Mucosa of descending colon (tissue), 3 donors: ENCODE data around the gene DCX. TPM values are rescaled to one million over a fixed set of nuclear protein-coding genes. Genes with fewer than 3 reads are reported as not detected.

ENCODE experiments used
- ATAC-seq: fragments of 200-7000 bp; cut with Tn5 transposase; one replicate; pipeline ENCODE4 v1.9.1; 2020; ENCODE audit warnings: mild to moderate bottlenecking, moderate library complexity
- DNase-seq, 3 donors: peaks; one replicate each; pipeline ENCODE4 v3.0.0-alpha.2; 2020
- H3K36me3 ChIP-seq: fragments of 200-600 bp; one replicate; pipeline ENCODE4 v1.8.0; 2021; ENCODE audit warnings: low read depth, mild to moderate bottlenecking
- H3K4me1 ChIP-seq: fragments of 200-600 bp; one replicate; pipeline ENCODE4 v1.8.0; 2021; ENCODE audit warnings: low read depth, mild to moderate bottlenecking
- H3K4me3 ChIP-seq: fragments of 200-600 bp; one replicate; pipeline ENCODE4 v1.8.0; 2021; ENCODE audit warnings: mild to moderate bottlenecking
- H3K9me3 ChIP-seq: fragments of 200-600 bp; one replicate; pipeline ENCODE4 v1.8.0; 2021; ENCODE audit warnings: mild to moderate bottlenecking
- intact Hi-C, 2 donors: fragments of 100-400 bp; cut with DNase I in 1 of 2; cut with micrococcal nuclease in 1 of 2; formaldehyde crosslinking; loops; one replicate each; pipeline versions ENCODE4 v1.11.0 to v1.11.1; 2022; cut with DNase I, micrococcal nuclease
- total RNA-seq, 3 donors: library from RNA; stranded (reverse); fragmentation: NEBNext Ultra II Directional in 2 of 3; extraction: Animal tissue kit (Norgen Biotek cat#: 25700) in 2 of 3; gene quantifications; one replicate each; pipeline versions ENCODE4 v1.2.1 to v1.2.4, GENCODE V29; 2021 to 2023
- TF ChIP-seq, protein P1 (sequence below): fragments of 200-600 bp; IDR thresholded peaks from one replicate; pipeline ENCODE4 v1.8.0; 2022; ENCODE audit warnings: antibody characterized with exemption, mild to moderate bottlenecking
- donor health status: DM: no; HTN: no; CAD: no; lungs with moderate emphysema.
- donor health status: DM: no; HTN: no; CAD: no.
- donor health status: DM: no; HTN: yes; CAD: no.

The DCX gene
- total RNA-seq, 3 donors from 2014 or later, result 0.22 TPM; not detected in 2

DNA sequence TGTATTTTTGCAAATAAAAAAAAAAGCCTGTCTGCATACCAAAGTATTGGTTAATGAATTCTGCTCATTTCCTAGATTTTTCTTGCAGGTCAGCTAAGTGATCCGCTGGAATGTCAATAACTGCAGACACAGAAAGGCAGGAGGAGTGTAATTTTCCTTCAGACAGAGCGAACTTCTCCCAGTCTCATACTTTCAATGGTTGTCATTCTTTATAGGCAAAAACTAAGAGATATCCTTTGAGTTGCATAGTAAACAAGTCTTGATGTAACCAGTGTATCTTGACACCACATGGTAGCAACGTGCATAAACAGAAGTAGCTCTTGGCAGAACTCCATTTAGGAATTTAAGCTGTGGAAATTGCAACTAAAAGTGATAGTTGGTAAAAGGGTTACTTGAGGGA lies 149.9 kb downstream of the DCX start:
- H3K9me3 ChIP-seq, result no peaks in the 10 kb centered on the region
- ATAC-seq, result no peak
- no peaks in the 10 kb centered on the region for H3K36me3 ChIP-seq
- intact Hi-C loops, result loop anchor here in 1 of 2 donors (10.0 kb wide), 1 partner anchor 183 kb away; no protein-coding TSS in a partner anchor
- TF ChIP-seq, protein P1, sequence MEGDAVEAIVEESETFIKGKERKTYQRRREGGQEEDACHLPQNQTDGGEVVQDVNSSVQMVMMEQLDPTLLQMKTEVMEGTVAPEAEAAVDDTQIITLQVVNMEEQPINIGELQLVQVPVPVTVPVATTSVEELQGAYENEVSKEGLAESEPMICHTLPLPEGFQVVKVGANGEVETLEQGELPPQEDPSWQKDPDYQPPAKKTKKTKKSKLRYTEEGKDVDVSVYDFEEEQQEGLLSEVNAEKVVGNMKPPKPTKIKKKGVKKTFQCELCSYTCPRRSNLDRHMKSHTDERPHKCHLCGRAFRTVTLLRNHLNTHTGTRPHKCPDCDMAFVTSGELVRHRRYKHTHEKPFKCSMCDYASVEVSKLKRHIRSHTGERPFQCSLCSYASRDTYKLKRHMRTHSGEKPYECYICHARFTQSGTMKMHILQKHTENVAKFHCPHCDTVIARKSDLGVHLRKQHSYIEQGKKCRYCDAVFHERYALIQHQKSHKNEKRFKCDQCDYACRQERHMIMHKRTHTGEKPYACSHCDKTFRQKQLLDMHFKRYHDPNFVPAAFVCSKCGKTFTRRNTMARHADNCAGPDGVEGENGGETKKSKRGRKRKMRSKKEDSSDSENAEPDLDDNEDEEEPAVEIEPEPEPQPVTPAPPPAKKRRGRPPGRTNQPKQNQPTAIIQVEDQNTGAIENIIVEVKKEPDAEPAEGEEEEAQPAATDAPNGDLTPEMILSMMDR, result no peak
- H3K4me3 ChIP-seq, result no peak overlapping the region
- no peak for DNase-seq
- no peaks in the 10 kb centered on the region for H3K4me1 ChIP-seq

DNA sequence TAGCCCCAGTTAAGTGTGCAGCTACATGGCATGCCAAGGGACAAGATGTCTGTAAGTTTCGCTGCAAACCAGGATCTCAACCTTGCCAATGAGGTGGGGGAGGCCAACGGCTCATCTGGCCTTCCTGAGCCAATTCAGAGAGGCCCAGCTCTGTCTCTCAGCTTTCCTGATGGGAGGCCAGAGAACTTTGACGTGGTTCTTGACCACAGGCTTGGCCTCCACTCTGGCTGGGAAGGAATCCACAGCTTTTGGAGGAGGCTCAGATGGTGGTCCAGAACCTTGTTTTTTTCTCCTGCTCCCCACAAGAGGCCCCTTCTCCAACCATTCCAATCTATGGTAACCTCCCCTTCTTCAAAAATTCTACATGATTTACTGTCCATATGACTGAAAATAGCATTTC lies 151.5 kb downstream of the DCX start:
- no peak for DNase-seq
- TF ChIP-seq, protein P1, result no peak
- Histone ChIP-seq H3K4me1 (no peaks in the 10 kb centered on the region), H3K9me3 (no peaks in the 10 kb centered on the region), H3K36me3 (no peaks in the 10 kb centered on the region), H3K4me3 (no peak overlapping the region)
- ATAC-seq, result no peak
- intact Hi-C loops, result loop anchor here in 1 of 2 donors (10.0 kb wide), 1 partner anchor 184 kb away; no protein-coding TSS in a partner anchor

DNA sequence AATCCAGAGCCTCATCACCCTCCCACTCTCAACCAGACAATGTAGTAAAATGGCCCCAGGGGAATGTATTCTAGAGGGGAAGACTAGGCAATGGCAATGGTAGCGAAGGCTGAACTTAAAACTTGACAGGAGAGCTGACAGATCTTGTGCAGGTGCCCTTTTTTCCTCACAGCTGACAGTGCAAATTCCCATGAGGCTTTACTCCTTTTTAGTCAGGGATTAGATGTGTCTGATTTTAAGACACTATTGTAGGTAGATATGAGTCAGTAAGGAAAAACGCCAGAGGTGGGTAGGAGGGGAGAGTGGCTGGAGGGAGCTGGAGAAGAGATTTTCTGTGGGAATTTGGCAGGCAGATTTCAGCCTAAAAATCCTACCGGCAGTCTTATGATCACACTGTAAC lies 152.4 kb downstream of the DCX start:
- TF ChIP-seq, protein P1, result no peak
- Histone ChIP-seq H3K4me1 (no peaks in the 10 kb centered on the region), H3K4me3 (no peak overlapping the region), H3K9me3 (no peaks in the 10 kb centered on the region), H3K36me3 (no peaks in the 10 kb centered on the region)
- no peak for ATAC-seq
- intact Hi-C loops, result no loop called here
- no peak for DNase-seq

DNA sequence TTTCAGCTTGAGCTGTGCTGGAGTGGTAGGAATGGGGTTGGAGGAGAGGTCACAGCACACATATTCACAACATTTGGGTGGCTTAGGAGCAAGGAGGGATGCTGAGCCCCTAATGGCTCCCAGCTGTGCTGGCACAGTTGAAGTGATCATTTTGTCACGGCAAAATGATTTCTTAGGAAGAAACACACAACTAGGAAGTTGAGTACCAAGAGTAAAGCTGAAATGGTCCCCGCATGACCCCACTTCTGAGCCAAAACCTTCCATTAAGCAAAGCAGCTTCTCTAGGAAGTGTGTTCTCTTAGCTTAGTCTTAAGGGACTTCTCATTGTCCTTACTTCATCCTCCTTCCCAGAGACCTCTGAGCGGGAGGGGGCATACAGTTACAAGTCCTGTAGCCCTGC lies 154.3 kb downstream of the DCX start:
- H3K9me3 ChIP-seq, result no peaks in the 10 kb centered on the region
- intact Hi-C loops, result no loop called here
- no peak for ATAC-seq
- TF ChIP-seq, protein P1, result no peak
- H3K4me1 ChIP-seq, result no peaks in the 10 kb centered on the region
- H3K36me3 ChIP-seq, result no peaks in the 10 kb centered on the region
- no peak overlapping the region for H3K4me3 ChIP-seq
- DNase-seq, result peak in 1 of 3 donors; percentile 4

DNA sequence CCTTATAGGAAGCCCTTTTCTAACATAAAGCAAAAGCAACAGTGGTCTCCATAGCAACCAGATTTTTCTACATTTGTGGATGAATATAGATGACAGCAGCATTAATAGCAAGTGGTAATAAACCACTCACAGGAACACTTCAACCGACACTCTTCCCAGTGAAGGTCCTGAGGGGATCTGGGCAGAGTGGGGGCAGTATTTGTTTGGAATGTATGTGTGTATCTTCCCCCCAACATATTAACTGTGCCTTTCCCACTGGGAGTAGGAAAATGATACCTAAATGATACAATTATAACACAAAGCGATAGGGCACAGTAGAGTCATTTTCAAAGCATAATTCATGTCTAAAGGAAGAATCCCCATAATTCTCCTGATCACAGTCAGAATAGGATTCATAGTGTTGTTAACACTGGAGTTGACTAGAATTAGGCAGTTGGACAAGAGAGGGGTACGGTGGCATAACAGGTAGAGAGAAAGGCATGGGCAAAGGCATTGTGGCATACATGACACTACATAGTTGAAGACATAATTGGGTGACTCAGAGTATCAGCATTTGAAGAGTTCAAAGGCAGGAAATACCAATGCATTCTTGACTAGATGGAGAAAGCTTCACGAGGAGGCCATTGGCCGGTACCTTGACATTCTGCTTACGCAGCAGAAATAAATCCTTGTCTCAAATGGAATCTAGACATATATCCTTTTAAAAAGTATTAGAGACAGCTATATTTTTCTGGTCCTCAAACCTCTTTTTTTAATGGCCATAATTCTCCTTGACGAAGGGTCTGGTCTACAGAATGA lies 156.9 kb downstream of the DCX start:
- Histone ChIP-seq H3K4me1 (no peaks in the 10 kb centered on the region), H3K4me3 (no peak overlapping the region), H3K9me3 (no peaks in the 10 kb centered on the region), H3K36me3 (no peaks in the 10 kb centered on the region)
- intact Hi-C loops, result no loop called here
- TF ChIP-seq, protein P1, result no peak
- ATAC-seq (no peak), DNase-seq (no peak)
